Activated T-cell treated with anti-CD3 and anti-CD28 coated beads, Interleukin-2, amount 50 U/mL, for 48 hours (primary cell): ENCODE data around the gene DCLK1.

Experiments
- DNase-seq, 2 experiments: peaks; one replicate each; pipeline ENCODE4 v3.0.0-alpha.2; 2020

DCLK1 gene

GRCh38 chr13:35891507-35892441 is 239.4 kb downstream of the DCLK1 start:
- DNase-seq = no peak

- DNase-seq = no peak
Observed at GRCh38 chr13:35889560-35889959, 241.6 kb downstream of the DCLK1 start.

- no peak for DNase-seq
Observed at GRCh38 chr13:35888981-35889380, 242.2 kb downstream of the DCLK1 start.

GRCh38 chr13:35888457-35888883 is 242.7 kb downstream of the DCLK1 start:
- DNase-seq = no peak

- DNase-seq = no peak
Observed at GRCh38 chr13:35887115-35887666, 244.0 kb downstream of the DCLK1 start.

GRCh38 chr13:35886332-35887114 is 244.7 kb downstream of the DCLK1 start:
- no peak for DNase-seq

GRCh38 chr13:35884211-35884760 is 246.9 kb downstream of the DCLK1 start:
- DNase-seq = no peak

- no peak for DNase-seq
Observed at GRCh38 chr13:35882722-35883497, 248.3 kb downstream of the DCLK1 start.

DNA sequence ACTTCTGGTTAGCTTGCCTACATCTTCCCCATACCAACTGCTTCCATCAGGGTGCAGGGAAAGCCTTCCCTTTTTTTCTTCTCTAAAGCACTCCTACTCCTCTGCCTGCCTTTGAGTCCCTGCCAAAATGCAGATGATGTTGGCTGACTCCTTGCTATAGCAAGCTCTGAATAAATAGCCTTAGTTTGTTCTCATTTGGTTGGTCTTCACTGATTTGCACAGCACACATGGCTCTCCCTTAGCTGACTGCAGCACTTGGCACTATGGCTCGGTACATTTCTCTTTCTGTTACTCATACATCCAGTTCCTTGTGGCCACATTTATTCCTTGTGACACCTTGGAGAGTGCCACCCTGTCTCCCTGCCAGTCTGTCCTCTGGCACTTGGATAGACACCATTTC is 249.8 kb downstream of the DCLK1 start:
- DNase-seq = no peak

DNA sequence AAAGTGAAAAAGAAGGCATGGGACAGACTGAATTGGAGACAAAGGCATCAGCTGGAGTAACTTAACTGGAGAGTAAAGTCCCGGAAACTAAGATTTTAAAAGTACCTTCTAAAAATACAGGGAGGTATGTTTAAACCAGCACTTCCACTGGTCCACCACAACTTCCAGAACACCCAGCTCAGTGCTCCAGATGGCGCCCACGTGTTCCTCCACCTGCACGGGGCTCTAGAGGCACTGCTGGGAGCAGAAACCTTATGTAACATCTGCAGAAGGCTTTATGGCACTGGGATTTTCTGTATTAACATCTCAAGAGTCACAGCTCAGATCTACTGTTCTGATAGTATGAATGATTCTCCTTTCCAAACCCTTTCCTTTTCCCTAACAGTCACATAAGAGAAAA is 252.1 kb downstream of the DCLK1 start:
- DNase-seq = no peak

DNA sequence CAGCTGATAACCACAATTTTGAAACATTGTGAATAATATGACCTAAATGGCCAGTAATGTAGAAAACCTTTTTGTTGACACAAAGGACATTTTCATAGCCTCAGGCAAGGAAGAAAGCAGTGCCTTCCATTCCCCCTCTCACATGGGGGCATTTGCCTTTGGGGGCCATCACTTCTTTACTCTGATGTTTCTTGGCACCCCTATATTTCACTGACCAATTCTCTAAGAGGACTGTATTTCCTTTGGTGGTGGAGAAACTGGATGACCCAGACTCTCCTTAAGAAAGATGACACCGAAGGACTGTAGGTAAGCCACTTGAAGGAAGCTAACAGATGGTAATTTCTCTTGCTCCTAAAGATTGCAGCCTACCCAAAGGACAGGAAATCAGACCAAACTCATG is 254.6 kb downstream of the DCLK1 start:
- no peak for DNase-seq

- no peak for DNase-seq
Observed at GRCh38 chr13:35874704-35875103, 256.5 kb downstream of the DCLK1 start.

DNA sequence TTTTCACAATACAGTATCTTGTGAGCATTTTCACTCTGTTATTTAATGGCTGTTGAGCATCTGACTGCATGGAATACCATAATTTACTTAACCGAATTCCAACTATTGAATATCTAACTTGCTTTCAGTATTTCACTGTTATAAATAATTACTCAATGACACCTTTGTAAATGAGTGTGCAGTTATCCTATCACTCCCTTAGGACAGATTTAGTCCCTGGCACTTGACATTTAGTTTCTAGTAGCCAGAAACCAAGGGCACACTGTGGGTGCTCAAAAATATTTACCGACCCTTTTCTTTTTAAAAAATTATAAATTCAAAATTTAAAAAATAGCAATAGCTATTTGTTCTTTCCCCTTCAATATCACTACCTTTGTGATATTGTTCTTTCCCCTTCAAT is 258.8 kb downstream of the DCLK1 start:
- DNase-seq = no peak

- no peak for DNase-seq
Observed at GRCh38 chr13:35871561-35871960, 259.6 kb downstream of the DCLK1 start.

DNA sequence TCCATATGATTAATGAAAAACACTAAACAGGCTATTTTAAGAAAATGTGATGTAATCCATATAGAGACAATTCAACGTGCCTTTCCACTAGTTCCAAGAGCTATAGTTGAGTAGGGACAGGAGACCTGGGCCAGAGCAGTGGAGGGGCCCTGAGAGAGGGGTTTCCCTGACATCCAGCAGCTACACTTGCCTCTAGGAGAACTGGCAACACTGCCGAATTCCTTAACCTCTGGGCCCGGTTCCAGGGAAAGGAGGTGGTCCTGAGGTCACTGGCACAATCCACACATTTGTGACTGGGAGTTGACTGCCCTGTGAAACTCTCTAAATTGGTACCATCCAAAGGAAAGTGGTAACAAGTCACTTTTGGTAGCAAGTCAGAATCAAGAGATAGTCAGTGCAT is 264.4 kb downstream of the DCLK1 start:
- DNase-seq = no peak

- DNase-seq = no peak
Observed at GRCh38 chr13:35865341-35866240, 265.6 kb downstream of the DCLK1 start.

GRCh38 chr13:35860661-35861060 is 270.5 kb downstream of the DCLK1 start:
- DNase-seq = no peak

GRCh38 chr13:35859981-35860380 is 271.2 kb downstream of the DCLK1 start:
- DNase-seq = no peak

- DNase-seq = no peak
Observed at GRCh38 chr13:35858665-35859064, 272.5 kb downstream of the DCLK1 start.

- DNase-seq = no peak
Observed at GRCh38 chr13:35857769-35858168, 273.4 kb downstream of the DCLK1 start.

GRCh38 chr13:35856721-35857364 is 274.3 kb downstream of the DCLK1 start:
- DNase-seq = no peak
